Thoracic aorta (tissue), 2 donors: Measurements from ENCODE around the gene NEU4. TPM values are rescaled to one million over a fixed set of nuclear protein-coding genes. Genes with fewer than 3 reads are reported as not detected.

ENCODE experiments used
- ATAC-seq: fragments of 150-250 bp; one replicate; pipeline ENCODE4 v1.8.0; 2017; ENCODE audit warnings: low read depth; ENCODE audit not compliant: insufficient number of reproducible peaks, low FRiP score
- DNase-seq: peaks from one replicate; pipeline ENCODE4 v3.0.0-alpha.2; 2020; ENCODE audit warnings: low spot score
- H3K27ac ChIP-seq, 2 donors: fragments of 200-600 bp; sonication (generic); 1 replicate in 1 of 2; 2 replicates in 1 of 2; pipeline ENCODE4 v1.5.1; 2016; ENCODE audit warnings: mild to moderate bottlenecking in 2 of 2, moderate library complexity in 2 of 2
- H3K27me3 ChIP-seq: fragments of 200-600 bp; sonication (generic); replicated peaks from 2 replicates; pipeline ENCODE4 v1.6.0; 2016; ENCODE audit warnings: mild to moderate bottlenecking; ENCODE audit not compliant: insufficient read depth
- H3K36me3 ChIP-seq: fragments of 200-600 bp; sonication (generic); one replicate; pipeline ENCODE4 v1.5.1; 2016
- H3K4me1 ChIP-seq, 2 donors: fragments of 200-600 bp; sonication (generic); 1 replicate in 1 of 2; 2 replicates in 1 of 2; pipeline versions ENCODE4 v1.5.1 to v1.6.0; 2016; ENCODE audit warnings: low read depth in 2 of 2, mild to moderate bottlenecking in 1 of 2; ENCODE audit not compliant: control insufficient read depth in 1 of 2
- H3K4me3 ChIP-seq: fragments of 200-600 bp; sonication (generic); 2 replicates; pipeline ENCODE4 v1.5.1; 2016; ENCODE audit warnings: mild to moderate bottlenecking
- H3K9me3 ChIP-seq: fragments of 200-600 bp; sonication (generic); 2 replicates; pipeline ENCODE4 v1.5.1; 2016
- CTCF ChIP-seq: fragments of 200-600 bp; sonication (generic); IDR thresholded peaks from one replicate; pipeline ENCODE4 v1.5.1; 2019; ENCODE audit warnings: antibody characterized with exemption
- total RNA-seq, 2 donors: library from RNA; depleted of rRNA; stranded (reverse); fragments of >200 nt; gene quantifications; one replicate each; pipeline versions ENCODE4 v1.1.0 to v1.2.3, GENCODE V29; 2016

The NEU4 gene
- total RNA-seq, 2 donors from 2014 or later: 5.4 to 22.0 TPM

DNA sequence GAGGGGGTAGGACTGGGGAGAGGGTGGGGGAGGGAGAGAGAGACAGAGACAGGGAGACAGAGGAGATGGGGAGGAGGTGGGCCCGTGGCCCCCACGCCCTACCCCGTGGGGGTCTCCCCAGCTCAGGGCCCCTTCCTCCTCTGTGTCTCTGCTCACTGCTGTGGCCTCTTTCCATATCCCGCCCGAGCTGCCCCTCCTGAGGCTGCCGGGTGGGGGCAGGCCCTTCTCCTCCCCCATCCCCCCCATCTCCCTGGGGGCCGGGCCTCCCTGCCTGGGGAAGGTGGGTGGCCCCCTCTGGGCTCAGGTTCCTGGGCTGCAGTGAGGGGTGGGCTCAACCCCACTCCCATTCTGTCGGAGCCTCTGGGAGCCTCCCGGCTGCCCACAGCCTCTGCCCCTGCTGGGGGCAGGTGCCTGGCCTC, 50.0 kb downstream of the NEU4 start:
- no peak for ATAC-seq
- Histone ChIP-seq H3K36me3 (no peaks in the 10 kb centered on the region), H3K4me3 (peak overlapping the region; percentile 52), H3K27ac (peak overlapping the region in 1 of 2 donors; percentile 15), H3K9me3 (no peaks in the 10 kb centered on the region), H3K27me3 (peaks cover 9% of the 10 kb centered on the region), H3K4me1 (no peaks in the 10 kb centered on the region)
- no peak for DNase-seq
- no peak for TF ChIP-seq CTCF

DNA sequence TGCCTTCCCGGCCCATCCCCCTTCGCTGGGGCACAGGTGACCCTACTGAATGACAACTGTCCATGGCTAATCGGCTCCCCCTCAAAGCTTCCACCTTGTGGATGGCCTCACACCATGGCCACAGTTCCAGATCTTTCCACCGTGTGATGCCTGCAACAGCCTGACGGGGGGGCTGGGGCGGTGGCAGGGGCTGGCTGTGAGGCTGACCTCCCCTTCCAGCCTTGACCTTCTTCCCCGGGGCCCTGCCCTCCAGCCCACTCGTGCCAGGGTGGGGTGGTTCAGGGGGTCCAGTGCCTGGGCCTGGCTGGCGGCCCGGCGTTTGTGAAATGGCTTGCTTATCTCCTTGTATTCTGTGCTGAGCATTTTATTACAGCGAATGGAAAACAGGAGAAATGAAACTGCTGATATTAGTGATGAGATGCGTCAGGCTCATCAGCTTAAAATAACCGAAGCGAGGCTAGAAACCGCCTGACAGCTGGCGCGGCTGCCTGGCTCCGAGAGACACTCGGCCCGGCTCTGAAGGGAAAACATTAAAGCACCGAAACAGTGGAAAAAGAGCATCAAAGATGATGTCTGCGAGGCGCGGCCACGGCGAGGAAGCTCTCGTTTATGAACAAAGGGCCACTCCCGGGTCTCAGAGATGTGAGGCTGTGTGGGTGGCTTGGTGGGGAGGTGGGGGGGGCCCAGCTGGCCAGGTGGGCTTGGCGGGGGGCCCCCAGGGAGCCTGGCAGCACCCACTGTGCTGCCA, 50.6 kb downstream of the NEU4 start:
- no peak for TF ChIP-seq CTCF
- DNase-seq (no peak), ATAC-seq (no peak)
- H3K4me1 ChIP-seq: no peaks in the 10 kb centered on the region
- H3K36me3 ChIP-seq: no peaks in the 10 kb centered on the region
- peaks cover 9% of the 10 kb centered on the region for H3K27me3 ChIP-seq
- H3K4me3 ChIP-seq: peak overlapping the region; percentile 52
- H3K9me3 ChIP-seq: no peaks in the 10 kb centered on the region
- peak overlapping the region in 1 of 2 donors; percentile 20 for H3K27ac ChIP-seq

- H3K4me1 ChIP-seq: no peaks in the 10 kb centered on the region
- no peaks in the 10 kb centered on the region for H3K36me3 ChIP-seq
- no peak for TF ChIP-seq CTCF
- peak overlapping the region; percentile 52 for H3K4me3 ChIP-seq
- DNase-seq: no peak
- no peak for ATAC-seq
- H3K27me3 ChIP-seq: peaks cover 16% of the 10 kb centered on the region
- no peaks in the 10 kb centered on the region for H3K9me3 ChIP-seq
- H3K27ac ChIP-seq: peak overlapping the region in 1 of 2 donors; percentile 20
Measured at GRCh38 chr2:241860184-241861078, 51.4 kb downstream of the NEU4 start.

DNA sequence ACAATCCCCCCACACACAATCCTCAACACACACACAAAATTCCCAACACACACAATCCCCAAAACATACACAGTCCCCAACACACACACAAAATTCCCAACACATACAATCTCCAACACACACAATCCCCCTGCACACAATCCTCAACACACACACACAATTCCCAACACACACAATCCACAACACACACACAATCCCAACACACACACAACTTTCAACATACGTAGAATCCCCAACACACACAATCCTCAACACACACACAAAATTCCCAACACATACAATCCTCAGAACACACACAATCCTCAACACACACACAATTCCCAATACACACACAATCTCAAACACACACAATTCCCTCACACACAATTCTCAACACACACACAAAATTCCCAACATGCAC, 52.3 kb downstream of the NEU4 start:
- Histone ChIP-seq H3K27ac (no peak overlapping the region), H3K4me1 (no peaks in the 10 kb centered on the region), H3K9me3 (no peaks in the 10 kb centered on the region), H3K4me3 (no peak overlapping the region), H3K36me3 (no peaks in the 10 kb centered on the region), H3K27me3 (peaks cover 23% of the 10 kb centered on the region)
- DNase-seq: no peak
- ATAC-seq: no peak
- no peak for TF ChIP-seq CTCF

- Histone ChIP-seq H3K27me3 (peaks cover 23% of the 10 kb centered on the region), H3K27ac (no peak overlapping the region), H3K4me1 (no peaks in the 10 kb centered on the region), H3K4me3 (no peak overlapping the region), H3K36me3 (no peaks in the 10 kb centered on the region), H3K9me3 (no peaks in the 10 kb centered on the region)
- ATAC-seq (no peak), DNase-seq (no peak)
- TF ChIP-seq CTCF: no peak
Measured at GRCh38 chr2:241862093-241862492, 53.1 kb downstream of the NEU4 start.
